ENCODE data around the gene PRSS12.

DNA sequence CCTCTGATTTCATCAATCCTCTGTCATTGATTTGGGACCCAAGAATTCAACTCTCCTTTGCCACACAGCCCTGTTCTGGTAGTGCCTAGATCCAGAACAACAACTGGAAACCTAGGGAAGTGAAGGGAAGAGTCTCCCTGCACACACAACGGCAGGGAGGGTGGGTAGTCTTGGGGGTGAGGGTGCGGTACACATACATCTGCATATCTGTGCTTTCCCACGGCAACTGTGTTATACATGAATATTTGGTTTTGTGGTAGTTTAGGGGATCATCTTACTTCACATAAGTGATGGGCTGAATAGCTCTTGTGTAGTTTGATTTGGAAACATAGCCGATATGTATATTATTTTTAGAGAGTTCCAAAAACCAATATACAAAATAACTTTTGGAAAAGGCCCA lies 3.3 kb upstream of the PRSS12 start:
- TF ChIP-seq SUZ12 (IDR thresholded peaks at IDR 0.05; ENCODE audit: extremely low read depth, insufficient read depth, insufficient read length) (no peak), YY1 (IDR thresholded peaks at IDR 0.05; ENCODE audit: insufficient read depth, insufficient read length) (no peak)
